ES-I3 (cell line): Measurements from ENCODE around the gene THUMPD1.
"Not testable (repeated sequence)": the region's sequence is repeated elsewhere in the genome, so short reads cannot be mapped to it uniquely, and the experiment has no call there.

Source experiments
- H3K36me3 ChIP-seq: 2 replicates; pipeline ENCODE4 v1.6.1; 2013; ENCODE audit warnings: mild to moderate bottlenecking, low read length, control low read depth, moderate library complexity; ENCODE audit not compliant: insufficient read depth
- H3K4me1 ChIP-seq: 2 replicates; pipeline ENCODE4 v1.6.1; 2013; ENCODE audit warnings: mild to moderate bottlenecking, control low read depth, low read length; ENCODE audit not compliant: insufficient read depth
- H3K9ac ChIP-seq: 2 replicates; pipeline ENCODE4 v1.6.1; 2013; ENCODE audit warnings: low read depth, mild to moderate bottlenecking, low read length, moderate library complexity
- H3K9me3 ChIP-seq: 2 replicates; pipeline ENCODE4 v1.6.1; 2013; ENCODE audit warnings: mild to moderate bottlenecking, low read length, moderate library complexity; ENCODE audit not compliant: control insufficient read depth, insufficient read depth

Gene THUMPD1

GRCh38 chr16:20762404-20763123 is 20.9 kb upstream of the THUMPD1 start:
- no peaks in the 10 kb centered on the region for H3K4me1 ChIP-seq
- no peaks in the 10 kb centered on the region for H3K9me3 ChIP-seq
- H3K36me3 ChIP-seq = no peaks in the 10 kb centered on the region
- no peak overlapping the region for H3K9ac ChIP-seq

- Histone ChIP-seq H3K9me3 (no peaks in the 10 kb centered on the region), H3K9ac (no peak overlapping the region), H3K4me1 (no peaks in the 10 kb centered on the region), H3K36me3 (no peaks in the 10 kb centered on the region)
Measured at GRCh38 chr16:20761175-20761574, 19.6 kb upstream of the THUMPD1 start.

- Histone ChIP-seq H3K9ac (no peak overlapping the region), H3K9me3 (no peaks in the 10 kb centered on the region), H3K36me3 (no peaks in the 10 kb centered on the region), H3K4me1 (no peaks in the 10 kb centered on the region)
Measured at GRCh38 chr16:20760346-20760745, 18.7 kb upstream of the THUMPD1 start.

GRCh38 chr16:20755799-20756198 is 14.2 kb upstream of the THUMPD1 start:
- not testable (repeated sequence) for H3K36me3 ChIP-seq, H3K4me1 ChIP-seq, H3K9me3 ChIP-seq, H3K9ac ChIP-seq

- Histone ChIP-seq H3K9ac (no peak overlapping the region), H3K4me1 (no peaks in the 10 kb centered on the region), H3K9me3 (no peaks in the 10 kb centered on the region), H3K36me3 (no peaks in the 10 kb centered on the region)
Measured at GRCh38 chr16:20755238-20755637, 13.6 kb upstream of the THUMPD1 start.

- H3K9me3 ChIP-seq = no peaks in the 10 kb centered on the region
- H3K36me3 ChIP-seq = no peaks in the 10 kb centered on the region
- no peaks in the 10 kb centered on the region for H3K4me1 ChIP-seq
- no peak overlapping the region for H3K9ac ChIP-seq
Measured at GRCh38 chr16:20753727-20754126, 12.1 kb upstream of the THUMPD1 start.

- no peak overlapping the region for H3K9ac ChIP-seq
- H3K4me1 ChIP-seq = no peaks in the 10 kb centered on the region
- no peaks in the 10 kb centered on the region for H3K36me3 ChIP-seq
- H3K9me3 ChIP-seq = no peaks in the 10 kb centered on the region
Measured at GRCh38 chr16:20750558-20750957, 8.9 kb upstream of the THUMPD1 start.

- no peak overlapping the region for H3K9ac ChIP-seq
- H3K36me3 ChIP-seq = no peaks in the 10 kb centered on the region
- H3K4me1 ChIP-seq = no peaks in the 10 kb centered on the region
- H3K9me3 ChIP-seq = no peaks in the 10 kb centered on the region
Measured at GRCh38 chr16:20749474-20749873, 7.9 kb upstream of the THUMPD1 start.

- H3K9me3 ChIP-seq = no peaks in the 10 kb centered on the region
- H3K9ac ChIP-seq = no peak overlapping the region
- no peaks in the 10 kb centered on the region for H3K36me3 ChIP-seq
- H3K4me1 ChIP-seq = no peaks in the 10 kb centered on the region
Measured at GRCh38 chr16:20747030-20747816, 5.6 kb upstream of the THUMPD1 start.

- Histone ChIP-seq H3K9me3 (no peaks in the 10 kb centered on the region), H3K9ac (no peak overlapping the region)
Measured at GRCh38 chr16:20746461-20746860, 4.8 kb upstream of the THUMPD1 start.

GRCh38 chr16:20744922-20745440 is 3.4 kb upstream of the THUMPD1 start:
- Histone ChIP-seq H3K9me3 (no peaks in the 10 kb centered on the region), H3K9ac (no peak overlapping the region), H3K36me3 (no peaks in the 10 kb centered on the region), H3K4me1 (no peaks in the 10 kb centered on the region)

More at GRCh38 chr16:20746461-20746860, 4.8 kb upstream of the THUMPD1 start:
- no peaks in the 10 kb centered on the region for H3K4me1 ChIP-seq
- H3K36me3 ChIP-seq = no peaks in the 10 kb centered on the region

- H3K4me1 ChIP-seq = no peaks in the 10 kb centered on the region
- no peaks in the 10 kb centered on the region for H3K9me3 ChIP-seq
- H3K36me3 ChIP-seq = no peaks in the 10 kb centered on the region
- no peak overlapping the region for H3K9ac ChIP-seq
Measured at GRCh38 chr16:20743591-20743990, 2.0 kb upstream of the THUMPD1 start.

- Histone ChIP-seq H3K4me1 (no peaks in the 10 kb centered on the region), H3K36me3 (peaks cover 3% of the 10 kb centered on the region), H3K9ac (peak overlapping the region; percentile 100), H3K9me3 (no peaks in the 10 kb centered on the region)
Measured at GRCh38 chr16:20740901-20741521, 607 bp downstream of the THUMPD1 start.

GRCh38 chr16:20740007-20740883 is 1.4 kb downstream of the THUMPD1 start:
- no peaks in the 10 kb centered on the region for H3K4me1 ChIP-seq
- peaks cover 3% of the 10 kb centered on the region for H3K36me3 ChIP-seq
- H3K9ac ChIP-seq = peak overlapping the region; percentile 100; the same call in 1 of the 2 replicates
- no peaks in the 10 kb centered on the region for H3K9me3 ChIP-seq
